Gastroesophageal sphincter (tissue), 4 donors: ENCODE data around the gene ZNF35. TPM values are rescaled to one million over a fixed set of nuclear protein-coding genes. Genes with fewer than 3 reads are reported as not detected.

Experiments
- ATAC-seq: fragments of 150-250 bp; one replicate; pipeline ENCODE4 v1.9.1; 2016; ENCODE audit warnings: mild to moderate bottlenecking, moderate library complexity
- H3K27ac ChIP-seq, 4 donors: fragments of 200-600 bp; sonication (generic) in 3 of 4; 1 replicate in 3 of 4; 2 replicates in 1 of 4; pipeline ENCODE4 v1.5.1; 2016 to 2019
- H3K27me3 ChIP-seq: fragments of 200-600 bp; sonication (generic); one replicate; pipeline ENCODE4 v1.5.1; 2019
- H3K36me3 ChIP-seq, 2 donors: fragments of 200-600 bp; sonication (generic); one replicate each; pipeline ENCODE4 v1.5.1; 2019; ENCODE audit warnings: control low read depth in 1 of 2
- H3K4me1 ChIP-seq, 3 donors: fragments of 200-600 bp; sonication (generic); 1 replicate in 2 of 3; 2 replicates in 1 of 3; pipeline ENCODE4 v1.5.1; 2016 to 2019; ENCODE audit warnings: control low read depth in 2 of 3
- H3K4me3 ChIP-seq, 2 donors: fragments of 200-600 bp; sonication (generic); one replicate each; pipeline ENCODE4 v1.5.1; 2019; ENCODE audit warnings: mild to moderate bottlenecking in 1 of 2, moderate library complexity in 1 of 2
- H3K9me3 ChIP-seq, 3 donors: fragments of 200-600 bp; sonication (generic); one replicate each; pipeline ENCODE4 v1.5.1; 2017 to 2019; ENCODE audit warnings: control low read depth in 2 of 3
- CTCF ChIP-seq, 4 experiments: fragments of 200-600 bp in 2 of 4; fragments of 450-650 bp in 2 of 4; sonication (generic) in 1 of 4; IDR thresholded peaks; one replicate each; pipeline ENCODE4 v1.5.1; 2017 to 2019; ENCODE audit warnings: antibody characterized with exemption in 4 of 4, mild to moderate bottlenecking in 2 of 4, moderate library complexity in 2 of 4
- EP300 ChIP-seq: sonication (generic); formaldehyde crosslinking; IDR thresholded peaks from one replicate; pipeline ENCODE4 v1.6.1; 2017; ENCODE audit warnings: antibody characterized with exemption, mild to moderate bottlenecking
- POLR2A ChIP-seq, 2 donors: fragments of 450-650 bp; IDR thresholded peaks; one replicate each; pipeline ENCODE4 v1.6.1; 2017; ENCODE audit warnings: antibody characterized with exemption in 2 of 2, mild to moderate bottlenecking in 2 of 2, moderate library complexity in 1 of 2
- POLR2AphosphoS5 ChIP-seq: sonication (generic); formaldehyde crosslinking; IDR thresholded peaks from one replicate; pipeline ENCODE4 v1.6.1; 2017; ENCODE audit warnings: antibody characterized with exemption
- WGBS, 2 donors: methylation state at CpG; one replicate each; pipeline ENCODE4 v1.1.5; 2018; ENCODE audit warnings: low coverage in 1 of 2; 5-methylcytosine and 5-hydroxymethylcytosine counted together
- total RNA-seq, 4 donors: library from RNA; depleted of rRNA; stranded (reverse); fragments of >200 nt; gene quantifications; one replicate each; pipeline ENCODE4 v1.1.0, GENCODE V29; 2016

ZNF35 gene
- 10 to 100 TPM in 3 of 4 donors, 1 to 10 TPM in 1; 9.1 to 27.6 (median 13.1) TPM for total RNA-seq

GRCh38 chr3:44648564-44649229 is at the start of gene ZNF35:
Gene ZNF35 (plus strand): TSS chr3:44648732. CDS start chr3:44651068, 2,336 bp downstream.
- Histone ChIP-seq H3K4me3 (peak within 1 kb of the TSS; percentile 91 to 98), H3K27me3 (no peaks in the 10 kb centered on the region), H3K9me3 (peaks cover 0 to under 1% (median 0%) of the 10 kb centered on the region in 3 donors), H3K36me3 (peaks cover 9 to 38% of the 10 kb centered on the region in 2 donors), H3K27ac (peak within 1 kb of the TSS; percentile 64 to 83 (median 80)), H3K4me1 (peaks cover 0 to 19% (median 4%) of the 10 kb centered on the region in 3 donors)
- peak in 1 of 4 experiments; percentile 5 for TF ChIP-seq CTCF (IDR thresholded peaks at IDR 0.05)
- TF ChIP-seq POLR2AphosphoS5 = peak; percentile 46
- peak in 1 of 2 donors; percentile 21 for TF ChIP-seq POLR2A (IDR thresholded peaks at IDR 0.05)
- TF ChIP-seq EP300 = no peak
- ATAC-seq = peak; percentile 89
- 0% methylated on average over 8 to 14 of the region's 37 CpGs for WGBS, 2 donors

- no peaks in the 10 kb centered on the region for H3K27me3 ChIP-seq
- peaks cover 0 to 12% (median 0%) of the 10 kb centered on the region in 3 donors for H3K9me3 ChIP-seq
- no peak overlapping the region for H3K27ac ChIP-seq
- TF ChIP-seq POLR2AphosphoS5 (no peak), POLR2A (IDR thresholded peaks at IDR 0.05) (no peak), EP300 (no peak), CTCF (IDR thresholded peaks at IDR 0.05) (no peak)
- WGBS, 2 donors = 90 to 100% methylated on average over 2 of the region's 2 CpGs
- no peak overlapping the region for H3K4me3 ChIP-seq
- no peaks in the 10 kb centered on the region for H3K4me1 ChIP-seq
- peaks cover 0 to 42% of the 10 kb centered on the region in 2 donors for H3K36me3 ChIP-seq
- no peak for ATAC-seq
These were observed 46.8 kb upstream of the ZNF35 start for GRCh38 chr3:44601749-44602148.

GRCh38 chr3:44612678-44613077 is 35.9 kb upstream of the ZNF35 start:
- TF ChIP-seq POLR2AphosphoS5 (no peak), EP300 (no peak), POLR2A (IDR thresholded peaks at IDR 0.05) (no peak), CTCF (IDR thresholded peaks at IDR 0.05) (no peak)
- Histone ChIP-seq H3K4me3 (no peak overlapping the region), H3K27me3 (no peaks in the 10 kb centered on the region), H3K36me3 (peaks cover 0 to 10% of the 10 kb centered on the region in 2 donors), H3K27ac (no peak overlapping the region), H3K4me1 (no peaks in the 10 kb centered on the region), H3K9me3 (no peaks in the 10 kb centered on the region)
- ATAC-seq = no peak

GRCh38 chr3:44624749-44625480 is 23.6 kb upstream of the ZNF35 start, which contains the start of gene ZNF197:
Gene ZNF197 (plus strand): TSS chr3:44625036. CDS start chr3:44629155, 4,119 bp downstream.
- no peaks in the 10 kb centered on the region for H3K27me3 ChIP-seq

More at GRCh38 chr3:44624749-44625480, 23.6 kb upstream of the ZNF35 start, which contains the start of gene ZNF197:
- WGBS, 2 donors = 7% methylated on average over 3 of the region's 47 CpGs; no CpG with 5 or more reads in 1 of the 2 donors
- TF ChIP-seq POLR2AphosphoS5 (peak; percentile 85), POLR2A (IDR thresholded peaks at IDR 0.05) (peak; percentile 26 to 41), EP300 (no peak), CTCF (IDR thresholded peaks at IDR 0.05) (peak in 1 of 4 experiments; percentile 59)
- ATAC-seq = peak; percentile 97
- peak within 1 kb of the TSS; percentile 80 to 93 (median 92) for H3K27ac ChIP-seq
- H3K4me3 ChIP-seq = peak within 1 kb of the TSS; percentile 75 to 89
- H3K36me3 ChIP-seq = peaks cover 0 to 12% of the 10 kb centered on the region in 2 donors
- peaks cover 10 to 47% (median 12%) of the 10 kb centered on the region in 3 donors for H3K4me1 ChIP-seq
- no peaks in the 10 kb centered on the region for H3K9me3 ChIP-seq
